CD14-positive monocyte (primary cell): ENCODE measurements around the gene CAMTA1. TPM values are rescaled to one million over a fixed set of nuclear protein-coding genes. Genes with fewer than 3 reads are reported as not detected.

Source experiments
- DNase-seq, 3 donors: peaks; one replicate each; pipeline ENCODE4 v3.0.0-alpha.2; 2011 to 2022
- H2AFZ ChIP-seq: 2 replicates; pipeline ENCODE4 v1.6.0; 2012; ENCODE audit warnings: mild to moderate bottlenecking, low read depth, low read length, inconsistent platforms; ENCODE audit not compliant: insufficient read depth, poor library complexity, severe bottlenecking
- H3K27ac ChIP-seq, 2 donors: 1 replicate in 1 of 2; 2 replicates in 1 of 2; pipeline ENCODE4 v1.5.1; 2012 to 2013; ENCODE audit warnings: low read length in 2 of 2, control low read depth in 1 of 2, inconsistent platforms in 1 of 2, low read depth in 1 of 2, mild to moderate bottlenecking in 1 of 2
- H3K27me3 ChIP-seq, 2 donors: one replicate each; pipeline versions ENCODE4 v1.6.0 to v1.6.1; 2011 to 2013; ENCODE audit warnings: low read length in 2 of 2; ENCODE audit not compliant: control insufficient read depth in 2 of 2, insufficient read depth in 2 of 2
- H3K36me3 ChIP-seq, 2 donors: replicated peaks in 1 of 2; 1 replicate in 1 of 2; 2 replicates in 1 of 2; pipeline versions ENCODE4 v1.5.1 to v1.6.1; 2012 to 2013; ENCODE audit warnings: low read length in 2 of 2, control low read depth in 1 of 2, inconsistent platforms in 1 of 2, mild to moderate bottlenecking in 1 of 2; ENCODE audit not compliant: insufficient read depth in 2 of 2, control insufficient read depth in 1 of 2
- H3K4me1 ChIP-seq, 2 donors: 1 replicate in 1 of 2; 2 replicates in 1 of 2; pipeline versions ENCODE4 v1.5.1 to v1.6.1; 2012 to 2013; ENCODE audit warnings: low read length in 2 of 2, control low read depth in 1 of 2, inconsistent platforms in 1 of 2, mild to moderate bottlenecking in 1 of 2, moderate library complexity in 1 of 2; ENCODE audit not compliant: insufficient read depth in 2 of 2, control insufficient read depth in 1 of 2
- H3K4me2 ChIP-seq: replicated peaks from 2 replicates; pipeline ENCODE3; 2012; ENCODE audit warnings: low read length, moderate library complexity, mild to moderate bottlenecking; ENCODE audit not compliant: poor library complexity, severe bottlenecking; ENCODE audit errors: extremely low read depth
- H3K4me3 ChIP-seq, 3 experiments: fragments of 200-600 bp in 1 of 3; sonication (generic) in 1 of 3; replicated peaks in 1 of 3; 1 replicate in 2 of 3; 2 replicates in 1 of 3; pipeline ENCODE4 v1.5.1; 2011 to 2013; ENCODE audit warnings: low read length in 3 of 3, mild to moderate bottlenecking in 3 of 3, control low read depth in 2 of 3, low read depth in 2 of 3, inconsistent platforms in 1 of 3, moderate library complexity in 1 of 3
- H3K79me2 ChIP-seq: 2 replicates; pipeline ENCODE4 v1.6.0; 2012; ENCODE audit warnings: mild to moderate bottlenecking, control low read depth, inconsistent platforms, low read length, moderate library complexity; ENCODE audit not compliant: insufficient read depth
- H3K9ac ChIP-seq: 2 replicates; pipeline ENCODE4 v1.6.0; 2017; ENCODE audit warnings: low read length, mild to moderate bottlenecking; ENCODE audit not compliant: insufficient read depth, poor library complexity, severe bottlenecking
- H3K9me3 ChIP-seq, 2 donors: replicated peaks in 1 of 2; 1 replicate in 1 of 2; 2 replicates in 1 of 2; pipeline versions ENCODE4 v1.5.1 to v1.6.1; 2012 to 2013; ENCODE audit warnings: low read length in 2 of 2, control low read depth in 1 of 2; ENCODE audit not compliant: control insufficient read depth in 1 of 2, insufficient read depth in 1 of 2
- H4K20me1 ChIP-seq: 2 replicates; pipeline ENCODE4 v1.6.0; 2012; ENCODE audit warnings: mild to moderate bottlenecking, low read length, control low read depth, moderate library complexity; ENCODE audit not compliant: insufficient read depth
- H3K27ac Mint-ChIP-seq, 7 donors: one replicate each; pipeline ENCODE4 v1.8.0; 2020; ENCODE audit warnings: mild to moderate bottlenecking in 7 of 7, mixed read lengths in 7 of 7, moderate library complexity in 6 of 7, inconsistent platforms in 2 of 7
- H3K27me3 Mint-ChIP-seq, 3 donors: one replicate each; pipeline ENCODE4 v1.8.0; 2021 to 2022; ENCODE audit warnings: low read depth in 3 of 3, mild to moderate bottlenecking in 3 of 3, mixed read lengths in 3 of 3, moderate library complexity in 3 of 3, inconsistent platforms in 1 of 3
- H3K36me3 Mint-ChIP-seq, 2 donors: one replicate each; pipeline ENCODE4 v1.8.0; 2020; ENCODE audit warnings: mixed read lengths in 2 of 2, inconsistent platforms in 1 of 2, mild to moderate bottlenecking in 1 of 2
- H3K4me1 Mint-ChIP-seq: one replicate; pipeline ENCODE4 v1.8.0; 2020; ENCODE audit warnings: mild to moderate bottlenecking, mixed read lengths
- H3K4me3 Mint-ChIP-seq, 2 donors: one replicate each; pipeline ENCODE4 v1.8.0; 2020; ENCODE audit warnings: mild to moderate bottlenecking in 2 of 2, mixed read lengths in 2 of 2, moderate library complexity in 1 of 2
- H3K9me3 Mint-ChIP-seq, 7 donors: one replicate each; pipeline ENCODE4 v1.8.0; 2020 to 2022; ENCODE audit warnings: mixed read lengths in 7 of 7, mild to moderate bottlenecking in 6 of 7, moderate library complexity in 6 of 7, inconsistent platforms in 2 of 7
- WGBS: methylation state at CpG from one replicate; pipeline ENCODE4 v1.1.5; 2013; ENCODE audit warnings: missing lambda C conversion rate; ENCODE audit not compliant: insufficient coverage; 5-methylcytosine and 5-hydroxymethylcytosine counted together
- intact Hi-C, 2 donors: fragments of 100-400 bp; cut with micrococcal nuclease; formaldehyde crosslinking; loops; one replicate each; pipeline versions ENCODE4 v1.15.0 to v1.15.1; 2023
- polyA plus RNA-seq, 3 donors: library from polyadenylated mRNA; depleted of rRNA in 1 of 3; unstranded in 2 of 3; stranded (reverse) in 1 of 3; fragments of 300-500 nt in 2 of 3; fragments of >200 nt in 1 of 3; fragmentation: Illumina TruSeq in 2 of 3; gene quantifications; 1 replicate in 2 of 3; 2 replicates in 1 of 3; pipeline ENCODE4 v1.2.3, GENCODE V29; 2012 to 2021
- TF ChIP-seq, protein P1 (sequence below): fragments of 200-600 bp; IDR thresholded peaks from one replicate; pipeline ENCODE4 v1.8.0; 2022; ENCODE audit warnings: antibody characterized with exemption, mild to moderate bottlenecking

Gene CAMTA1
- polyA plus RNA-seq, 3 donors, result 52.0 to 89.6 (median 78.3) TPM

DNA sequence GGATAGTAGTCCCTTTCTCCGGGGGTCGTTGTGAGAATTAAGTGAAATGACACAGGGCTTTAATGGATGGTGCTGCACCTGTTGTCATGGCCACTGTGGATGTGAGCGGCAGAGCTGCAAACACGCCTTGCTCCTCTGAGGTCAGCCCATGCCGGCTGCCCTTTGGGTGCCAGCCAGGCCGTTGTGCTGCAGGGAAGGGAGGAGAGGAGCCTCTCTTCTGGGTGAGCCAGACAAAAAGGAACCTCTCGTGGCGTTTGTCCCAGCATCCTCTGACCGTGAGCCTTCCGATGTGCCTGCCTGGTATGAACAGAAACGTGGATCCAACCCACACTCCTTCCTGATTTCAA, 602.9 kb downstream of the CAMTA1 start:
- Histone ChIP-seq H3K79me2 (no peaks in the 10 kb centered on the region), H3K27ac (no peak overlapping the region), H3K36me3 (no peaks in the 10 kb centered on the region), H3K9me3 (no peaks in the 10 kb centered on the region), H3K4me2 (no peak overlapping the region), H2AFZ (no peak overlapping the region), H3K4me1 (no peaks in the 10 kb centered on the region), H3K9ac (no peak overlapping the region), H4K20me1 (no peaks in the 10 kb centered on the region), H3K27me3 (no peaks in the 10 kb centered on the region), H3K4me3 (no peak overlapping the region)
- Mint-ChIP-seq H3K4me3 (no peak overlapping the region), H3K27me3 (peaks cover 1 to 4% (median 2%) of the 10 kb centered on the region in 3 donors), H3K27ac (no peak overlapping the region), H3K9me3 (peaks cover 0 to 4% (median 1%) of the 10 kb centered on the region in 7 donors), H3K4me1 (no peaks in the 10 kb centered on the region), H3K36me3 (no peaks in the 10 kb centered on the region)
- no peak for DNase-seq
- TF ChIP-seq, protein P1, sequence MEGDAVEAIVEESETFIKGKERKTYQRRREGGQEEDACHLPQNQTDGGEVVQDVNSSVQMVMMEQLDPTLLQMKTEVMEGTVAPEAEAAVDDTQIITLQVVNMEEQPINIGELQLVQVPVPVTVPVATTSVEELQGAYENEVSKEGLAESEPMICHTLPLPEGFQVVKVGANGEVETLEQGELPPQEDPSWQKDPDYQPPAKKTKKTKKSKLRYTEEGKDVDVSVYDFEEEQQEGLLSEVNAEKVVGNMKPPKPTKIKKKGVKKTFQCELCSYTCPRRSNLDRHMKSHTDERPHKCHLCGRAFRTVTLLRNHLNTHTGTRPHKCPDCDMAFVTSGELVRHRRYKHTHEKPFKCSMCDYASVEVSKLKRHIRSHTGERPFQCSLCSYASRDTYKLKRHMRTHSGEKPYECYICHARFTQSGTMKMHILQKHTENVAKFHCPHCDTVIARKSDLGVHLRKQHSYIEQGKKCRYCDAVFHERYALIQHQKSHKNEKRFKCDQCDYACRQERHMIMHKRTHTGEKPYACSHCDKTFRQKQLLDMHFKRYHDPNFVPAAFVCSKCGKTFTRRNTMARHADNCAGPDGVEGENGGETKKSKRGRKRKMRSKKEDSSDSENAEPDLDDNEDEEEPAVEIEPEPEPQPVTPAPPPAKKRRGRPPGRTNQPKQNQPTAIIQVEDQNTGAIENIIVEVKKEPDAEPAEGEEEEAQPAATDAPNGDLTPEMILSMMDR, result no peak
- intact Hi-C loops, result no loop called here
- WGBS, result 89% methylated on average over 6 of the region's 11 CpGs

DNA sequence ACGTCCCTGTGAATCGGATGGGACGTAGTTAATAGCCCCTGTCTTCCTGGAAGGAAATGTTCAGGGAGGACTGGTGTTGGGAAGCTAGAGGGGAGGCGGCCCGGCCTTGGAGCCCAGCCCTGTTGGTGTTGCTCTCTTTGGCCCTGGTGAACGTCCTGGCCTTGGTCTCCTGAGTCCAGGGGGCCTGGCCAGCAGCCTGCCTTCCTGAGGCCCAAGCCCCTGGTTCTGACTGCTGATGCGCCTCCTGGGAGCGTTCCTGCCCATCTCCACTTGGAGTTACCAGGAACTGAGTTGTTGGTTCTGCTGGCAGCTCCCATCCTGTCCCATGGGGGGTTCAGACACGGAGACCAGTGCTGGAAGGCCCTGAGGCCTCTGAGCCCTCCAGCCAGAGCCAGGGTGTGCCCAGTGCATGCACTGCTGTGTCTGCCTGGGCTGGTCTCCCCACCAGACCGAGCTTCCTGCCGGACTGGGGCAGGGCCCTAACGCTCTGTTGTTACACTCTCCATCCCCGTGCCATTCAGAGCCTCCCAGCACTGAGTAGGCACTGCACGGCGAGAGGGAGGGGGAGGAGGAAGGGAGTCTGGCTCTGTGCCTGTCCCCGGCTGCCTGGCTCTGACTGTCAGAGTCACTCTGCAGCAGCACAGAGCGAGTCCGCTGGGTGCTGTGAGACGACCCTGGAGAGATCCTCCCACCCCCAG, 603.4 kb downstream of the CAMTA1 start:
- H3K36me3 Mint-ChIP-seq, result no peaks in the 10 kb centered on the region
- intact Hi-C loops, result no loop called here
- no peak overlapping the region for H3K27ac Mint-ChIP-seq
- no peak overlapping the region for H3K4me3 Mint-ChIP-seq
- no peak overlapping the region for H3K4me2 ChIP-seq
- H3K27ac ChIP-seq, result no peak overlapping the region
- no peaks in the 10 kb centered on the region for H3K36me3 ChIP-seq
- H3K4me3 ChIP-seq, result no peak overlapping the region
- no peak for DNase-seq
- H3K27me3 Mint-ChIP-seq, result peaks cover 1 to 4% (median 2%) of the 10 kb centered on the region in 3 donors
- H3K4me1 Mint-ChIP-seq, result no peaks in the 10 kb centered on the region
- H3K9me3 Mint-ChIP-seq, result peaks cover 0 to 4% (median 0%) of the 10 kb centered on the region in 7 donors
- TF ChIP-seq, protein P1, result no peak
- no peak overlapping the region for H3K9ac ChIP-seq
- H3K9me3 ChIP-seq, result no peaks in the 10 kb centered on the region
- no peak overlapping the region for H2AFZ ChIP-seq
- H4K20me1 ChIP-seq, result no peaks in the 10 kb centered on the region
- H3K79me2 ChIP-seq, result no peaks in the 10 kb centered on the region
- no peaks in the 10 kb centered on the region for H3K4me1 ChIP-seq
- no peaks in the 10 kb centered on the region for H3K27me3 ChIP-seq
- 93% methylated on average over 11 of the region's 19 CpGs for WGBS
